Stimulated activated CD8-positive, alpha-beta memory T cell treated with anti-CD3 and anti-CD28 coated beads, Interleukin-4, amount 100 ng/mL, for 4 hours (primary cell): ENCODE results near the gene KIAA0408.
"Not testable (repeated sequence)": the region's sequence is repeated elsewhere in the genome, so short reads cannot be mapped to it uniquely, and the experiment has no call there.

Experiments used
- DNase-seq, 2 donors: peaks; one replicate each; pipeline ENCODE4 v3.0.0-alpha.2; 2020; ENCODE audit warnings: low read depth in 2 of 2, low spot score in 1 of 2

The KIAA0408 gene

GRCh38 chr6:127464161-127464880, 5.1 kb upstream of the KIAA0408 start:
- DNase-seq, result no peak

- no peak for DNase-seq
Observed at GRCh38 chr6:127463056-127463455, 3.9 kb upstream of the KIAA0408 start.

- DNase-seq, result no peak
Observed at GRCh38 chr6:127462376-127462775, 3.2 kb upstream of the KIAA0408 start.

- no peak for DNase-seq
Observed at GRCh38 chr6:127460465-127460864, 1.3 kb upstream of the KIAA0408 start.

GRCh38 chr6:127458817-127459216, 372 bp downstream of the KIAA0408 start:
- DNase-seq, result no peak

GRCh38 chr6:127458222-127458621, 967 bp downstream of the KIAA0408 start:
- no peak for DNase-seq

GRCh38 chr6:127457456-127458064, 1.6 kb downstream of the KIAA0408 start:
- no peak for DNase-seq

GRCh38 chr6:127456465-127456864, 2.7 kb downstream of the KIAA0408 start:
- no peak for DNase-seq

GRCh38 chr6:127453845-127454619, 5.2 kb downstream of the KIAA0408 start:
- DNase-seq, result no peak

GRCh38 chr6:127452803-127453202, 6.4 kb downstream of the KIAA0408 start:
- no peak for DNase-seq

- DNase-seq, result no peak
Observed at GRCh38 chr6:127451388-127451787, 7.8 kb downstream of the KIAA0408 start.

- DNase-seq, result no peak
Observed at GRCh38 chr6:127447780-127448179, 11.4 kb downstream of the KIAA0408 start.

GRCh38 chr6:127446356-127446755, 12.8 kb downstream of the KIAA0408 start:
- DNase-seq, result no peak

GRCh38 chr6:127441881-127442280, 17.3 kb downstream of the KIAA0408 start:
- DNase-seq, result no peak

GRCh38 chr6:127439718-127440117, 19.5 kb downstream of the KIAA0408 start:
- DNase-seq, result no peak

GRCh38 chr6:127436578-127437110, 22.5 kb downstream of the KIAA0408 start:
- DNase-seq, result no peak

GRCh38 chr6:127435626-127436220, 23.5 kb downstream of the KIAA0408 start:
- no peak for DNase-seq

- no peak for DNase-seq
Observed at GRCh38 chr6:127434651-127435050, 24.5 kb downstream of the KIAA0408 start.

- not testable (repeated sequence) for DNase-seq
Observed at GRCh38 chr6:127428562-127428961, 30.6 kb downstream of the KIAA0408 start.

- DNase-seq, result no peak
Observed at GRCh38 chr6:127423921-127424320, 35.3 kb downstream of the KIAA0408 start.

GRCh38 chr6:127421164-127421563, 38.0 kb downstream of the KIAA0408 start:
- DNase-seq, result not testable (repeated sequence)
